ACHN (cell line): ENCODE measurements around the gene TSPAN15.
"Not testable (repeated sequence)": the region's sequence is repeated elsewhere in the genome, so short reads cannot be mapped to it uniquely, and the experiment has no call there.

ENCODE experiments used
- DNase-seq: peaks from one replicate; pipeline ENCODE4 v3.0.0-alpha.2; 2015
- in situ Hi-C: cut with HindIII; loops from 2 replicates; pipeline ENCODE4 v1.10.0; 2017; ENCODE audit warnings: low sequenced_read_pairs, low pct_ligation_motif_present, low pct_unique_long_range_greater_than_20kb

The TSPAN15 gene

GRCh38 chr10:69504576-69505250 lies 53.4 kb downstream of the TSPAN15 start:
- in situ Hi-C loops = no loop called here
- DNase-seq = no peak

- in situ Hi-C loops = no loop called here
- peak; percentile 0 for DNase-seq
These were observed 54.5 kb downstream of the TSPAN15 start for GRCh38 chr10:69505636-69506318.

- in situ Hi-C loops = no loop called here
- no peak for DNase-seq
These were observed 55.2 kb downstream of the TSPAN15 start for GRCh38 chr10:69506487-69506833.

DNA sequence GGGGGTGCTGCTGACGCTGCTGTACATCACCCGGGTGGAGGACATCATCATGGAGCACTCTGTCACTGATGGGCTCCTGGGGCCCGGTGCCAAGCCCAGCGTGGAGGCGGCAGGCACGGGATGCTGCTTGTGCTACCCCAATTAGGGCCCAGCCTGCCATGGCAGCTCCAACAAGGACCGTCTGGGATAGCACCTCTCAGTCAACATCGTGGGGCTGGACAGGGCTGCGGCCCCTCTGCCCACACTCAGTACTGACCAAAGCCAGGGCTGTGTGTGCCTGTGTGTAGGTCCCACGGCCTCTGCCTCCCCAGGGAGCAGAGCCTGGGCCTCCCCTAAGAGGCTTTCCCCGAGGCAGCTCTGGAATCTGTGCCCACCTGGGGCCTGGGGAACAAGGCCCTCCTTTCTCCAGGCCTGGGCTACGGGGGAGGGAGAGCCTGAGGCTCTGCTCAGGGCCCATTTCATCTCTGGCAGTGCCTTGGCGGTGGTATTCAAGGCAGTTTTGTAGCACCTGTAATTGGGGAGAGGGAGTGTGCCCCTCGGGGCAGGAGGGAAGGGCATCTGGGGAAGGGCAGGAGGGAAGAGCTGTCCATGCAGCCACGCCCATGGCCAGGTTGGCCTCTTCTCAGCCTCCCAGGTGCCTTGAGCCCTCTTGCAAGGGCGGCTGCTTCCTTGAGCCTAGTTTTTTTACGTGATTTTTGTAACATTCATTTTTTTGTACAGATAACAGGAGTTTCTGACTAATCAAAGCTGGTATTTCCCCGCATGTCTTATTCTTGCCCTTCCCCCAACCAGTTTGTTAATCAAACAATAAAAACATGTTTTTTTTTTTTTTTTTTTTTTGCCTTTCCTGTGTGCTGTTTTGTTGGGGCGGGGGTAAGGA lies 55.8 kb downstream of the TSPAN15 start:
- DNase-seq = peak; percentile 0
- in situ Hi-C loops = no loop called here

DNA sequence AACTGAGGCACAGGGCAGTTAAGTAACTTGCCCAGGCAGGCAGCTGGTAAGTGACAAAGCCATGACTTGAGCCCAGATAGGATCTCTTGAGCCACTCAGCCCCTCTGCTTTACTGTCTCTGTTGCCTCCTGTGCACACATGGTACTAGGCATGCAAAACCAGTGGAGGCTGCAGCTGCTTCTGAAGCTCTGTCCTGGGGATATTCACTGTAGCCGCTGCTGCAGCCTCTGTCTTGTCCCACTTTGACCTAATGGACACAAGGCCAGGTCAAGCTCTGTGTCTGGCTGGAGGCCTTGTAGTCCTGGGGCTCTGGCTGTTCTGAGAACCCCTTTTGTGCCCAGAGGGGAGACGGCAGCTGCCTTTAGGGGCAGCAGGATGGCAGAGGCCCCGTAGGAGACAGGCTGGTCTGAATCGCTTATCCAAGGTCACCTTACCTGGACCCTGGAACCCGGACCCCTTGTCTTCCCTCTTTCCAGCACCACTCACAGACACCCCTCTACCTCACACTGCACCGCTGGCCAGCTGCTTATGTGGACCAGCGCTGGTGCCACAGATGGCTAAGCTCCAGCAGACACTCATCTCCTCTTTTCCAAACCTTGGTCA lies 57.6 kb downstream of the TSPAN15 start:
- in situ Hi-C loops = no loop called here
- peak; percentile 0 for DNase-seq

DNA sequence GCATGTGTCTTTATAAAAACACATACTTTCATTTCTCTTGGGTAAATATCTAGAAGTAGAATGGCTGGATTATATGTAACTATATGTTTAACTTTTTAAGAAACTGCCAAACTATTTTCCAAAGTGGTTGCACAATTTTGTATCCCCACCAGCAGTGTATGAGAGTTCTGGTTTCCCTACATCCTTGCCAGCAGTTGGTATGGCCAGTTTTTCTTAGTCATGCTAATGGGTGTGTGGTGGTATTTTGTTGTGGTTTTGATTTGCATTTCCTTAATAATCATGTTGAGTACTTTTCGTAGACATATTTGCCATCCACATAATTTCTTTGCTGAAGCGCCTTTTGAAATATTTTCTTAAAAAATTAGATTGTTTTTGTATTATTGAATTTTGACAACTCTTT lies 61.6 kb downstream of the TSPAN15 start:
- in situ Hi-C loops = no loop called here
- DNase-seq = no peak

- DNase-seq = no peak
- in situ Hi-C loops = no loop called here
These were observed 62.4 kb downstream of the TSPAN15 start for GRCh38 chr10:69513617-69514016.

- in situ Hi-C loops = no loop called here
- DNase-seq = peak; percentile 69
These were observed 64.5 kb downstream of the TSPAN15 start for GRCh38 chr10:69515699-69516259.

GRCh38 chr10:69516316-69516715 lies 65.1 kb downstream of the TSPAN15 start:
- DNase-seq = peak; percentile 48
- in situ Hi-C loops = no loop called here

DNA sequence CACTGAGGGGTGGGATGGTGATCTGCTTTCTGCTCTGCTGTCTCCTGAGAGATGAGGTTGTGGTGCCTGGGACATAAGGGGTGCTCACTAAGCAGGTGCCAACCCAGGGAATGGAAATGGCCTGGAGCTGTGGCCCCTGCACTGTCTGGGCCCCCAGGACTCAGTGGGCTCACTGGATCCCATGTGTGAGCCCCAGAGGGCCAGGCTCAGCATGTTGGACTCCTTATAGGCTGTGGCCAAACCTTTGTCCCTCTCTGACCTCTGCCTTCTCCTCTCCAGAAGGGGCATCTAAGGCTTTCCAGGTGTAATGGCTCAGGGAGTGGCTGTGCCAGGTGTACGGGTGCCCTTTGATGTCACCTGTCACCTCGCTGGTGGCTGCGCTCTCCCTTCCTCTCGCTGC lies 65.5 kb downstream of the TSPAN15 start:
- in situ Hi-C loops = no loop called here

DNA sequence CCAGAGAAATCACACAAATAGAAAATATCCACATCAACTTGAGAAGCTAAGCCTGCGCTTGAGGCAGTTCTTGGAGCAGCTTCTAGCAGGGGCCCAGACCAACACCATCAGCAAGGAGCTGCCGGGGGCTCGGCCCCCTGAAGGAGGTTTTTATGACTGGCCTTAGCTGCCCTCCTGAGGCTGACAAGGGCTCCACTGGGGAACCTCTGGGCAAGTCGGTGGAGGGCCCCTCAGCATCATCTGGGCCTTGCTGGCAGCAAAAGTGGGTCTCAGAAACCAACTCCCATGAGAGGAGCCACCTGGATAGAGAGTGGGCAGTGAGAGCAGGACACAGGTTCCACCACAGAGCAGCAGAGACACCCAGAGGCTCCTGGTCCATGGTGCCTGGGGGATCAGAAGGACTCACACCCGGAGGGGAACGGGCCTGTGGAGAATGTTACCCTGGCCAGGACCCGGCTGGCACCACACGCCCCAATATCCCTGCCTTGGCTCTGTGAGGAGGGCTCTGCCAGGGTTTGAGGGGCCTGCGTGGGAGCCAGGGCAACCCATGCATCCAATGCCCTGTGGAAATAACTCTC lies 66.1 kb downstream of the TSPAN15 start:
- DNase-seq = no peak
- in situ Hi-C loops = no loop called here

More for the DNA sequence above, 65.5 kb downstream of the TSPAN15 start:
- DNase-seq = no peak

- no peak for DNase-seq
- in situ Hi-C loops = no loop called here
These were observed 76.7 kb downstream of the TSPAN15 start for GRCh38 chr10:69527961-69528360.

DNA sequence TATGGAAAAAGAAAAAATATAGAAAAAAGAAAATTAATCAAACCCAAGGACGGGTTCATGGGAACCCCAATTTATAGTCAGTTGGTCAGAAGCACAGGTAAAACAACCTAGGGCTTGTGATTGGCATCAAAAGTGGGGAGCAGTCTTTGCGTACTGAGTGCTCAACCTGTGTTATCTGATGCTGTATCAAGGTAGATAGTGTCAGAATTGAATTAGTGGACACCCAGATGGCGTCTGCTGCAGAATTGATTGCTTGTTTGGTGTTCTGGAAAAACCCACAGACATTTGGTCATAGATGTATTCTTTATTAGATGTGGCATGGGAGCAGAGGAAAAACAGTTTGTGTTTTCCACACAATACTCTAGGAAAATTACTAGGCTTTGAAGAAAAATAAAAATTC lies 82.4 kb downstream of the TSPAN15 start:
- no peak for DNase-seq
- in situ Hi-C loops = no loop called here

DNA sequence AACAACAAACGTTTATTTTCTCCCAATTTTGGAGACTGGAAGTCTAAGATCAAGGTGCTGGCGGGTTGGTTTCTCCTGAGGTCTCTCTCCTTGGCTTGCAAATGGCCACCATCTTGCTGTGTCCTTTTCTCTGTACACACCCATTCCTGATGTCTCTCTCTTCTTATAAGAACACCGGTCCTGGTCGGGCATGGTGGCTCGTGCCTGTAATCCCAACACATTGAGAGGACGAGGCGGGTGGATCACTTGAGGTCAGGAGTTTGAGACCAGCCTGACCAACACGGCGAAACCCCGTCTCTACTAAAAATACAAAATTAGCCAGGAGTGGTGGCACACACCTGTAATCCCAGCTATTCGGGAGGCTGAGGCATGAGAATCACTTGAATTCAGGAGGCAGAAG lies 85.3 kb downstream of the TSPAN15 start:
- DNase-seq, in situ Hi-C loops: not testable (repeated sequence)

- in situ Hi-C loops = no loop called here
- no peak for DNase-seq
These were observed 86.2 kb downstream of the TSPAN15 start for GRCh38 chr10:69537449-69537848.

DNA sequence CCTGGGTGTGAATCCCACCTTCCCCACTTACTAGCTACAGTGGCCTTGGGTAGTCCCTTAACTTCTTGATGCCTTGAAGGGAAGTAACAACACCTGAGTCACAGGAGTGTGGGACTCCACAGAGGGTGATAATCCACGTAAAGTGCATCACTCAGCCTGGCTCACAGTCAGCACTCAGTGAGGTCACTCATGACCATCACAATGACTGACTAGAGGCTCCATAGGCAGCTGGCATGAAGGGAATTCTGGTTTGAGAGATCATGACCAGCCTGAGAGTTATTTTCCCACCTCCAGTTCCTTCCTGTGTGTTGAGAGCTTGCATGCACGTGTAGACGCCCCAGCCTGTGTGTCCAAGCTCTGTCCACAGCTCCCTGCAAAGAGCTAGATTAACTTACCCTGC lies 87.2 kb downstream of the TSPAN15 start:
- in situ Hi-C loops = no loop called here
- no peak for DNase-seq

GRCh38 chr10:69541463-69541862 lies 90.2 kb downstream of the TSPAN15 start:
- no peak for DNase-seq
- in situ Hi-C loops = no loop called here

DNA sequence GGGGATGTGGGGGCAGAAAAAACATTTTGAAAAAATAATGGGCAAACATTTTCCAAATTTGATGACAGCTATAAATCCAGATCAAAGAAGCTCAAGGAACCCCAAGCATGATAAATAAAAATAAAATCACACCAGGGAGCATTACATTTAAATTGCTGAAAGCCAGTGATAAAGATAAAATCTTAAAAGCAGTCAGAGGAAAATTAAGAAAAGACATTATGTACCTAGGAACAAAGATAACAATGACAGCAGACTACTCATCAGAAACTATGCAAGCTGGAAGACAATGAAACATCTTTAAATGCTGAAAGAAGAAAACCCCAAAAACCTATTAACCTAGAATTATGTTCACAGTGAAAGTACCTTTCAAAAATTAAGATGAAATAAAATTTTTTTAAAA lies 98.7 kb downstream of the TSPAN15 start:
- in situ Hi-C loops = no loop called here
- DNase-seq = peak; percentile 27
